CD4-positive, alpha-beta T cell (primary cell): ENCODE data around the gene NIT1. TPM values are rescaled to one million over a fixed set of nuclear protein-coding genes. Genes with fewer than 3 reads are reported as not detected.

Source experiments
- ATAC-seq: fragments of 200-7000 bp; cut with Tn5 transposase; one replicate; pipeline ENCODE4 v1.10.0; 2022; ENCODE audit warnings: mild to moderate bottlenecking; ENCODE audit not compliant: poor library complexity
- CTCF ChIA-PET: fragments of 350-600 bp; sonication (Branson Sonifier 250); formaldehyde crosslinking; loops from one replicate; lab custom pipeline; 2021; ENCODE audit warnings: antibody characterized with exemption, inconsistent platforms; lab: Charles Lee
- POLR2A ChIA-PET: fragments of 350-600 bp; sonication (Branson Sonifier 250); formaldehyde crosslinking; loops from one replicate; lab custom pipeline; 2021; ENCODE audit warnings: antibody characterized with exemption, inconsistent platforms; lab: Charles Lee
- DNase-seq, 14 experiments: peaks; one replicate each; pipeline ENCODE4 v3.0.0-alpha.2; 2013 to 2020; ENCODE audit warnings: mixed read lengths in 2 of 14
- H3K27ac ChIP-seq, 2 donors: one replicate each; pipeline versions ENCODE4 v1.5.1 to v1.7.0; 2013; ENCODE audit warnings: low read length in 2 of 2, low read depth in 1 of 2, mild to moderate bottlenecking in 1 of 2
- H3K27me3 ChIP-seq, 2 experiments: 1 replicate in 1 of 2; 2 replicates in 1 of 2; pipeline versions ENCODE4 v1.6.1 to v1.7.0; 2013; ENCODE audit warnings: low read length in 2 of 2, control low read depth in 1 of 2, mild to moderate bottlenecking in 1 of 2, moderate library complexity in 1 of 2; ENCODE audit not compliant: insufficient read depth in 2 of 2, control insufficient read depth in 1 of 2
- H3K36me3 ChIP-seq: one replicate; pipeline ENCODE4 v1.6.1; 2013; ENCODE audit warnings: low read length, control low read depth; ENCODE audit not compliant: insufficient read depth
- H3K4me1 ChIP-seq: one replicate; pipeline ENCODE4 v1.6.1; 2013; ENCODE audit warnings: low read length, control low read depth; ENCODE audit not compliant: insufficient read depth
- H3K4me3 ChIP-seq: one replicate; pipeline ENCODE4 v1.5.1; 2013; ENCODE audit warnings: mild to moderate bottlenecking, low read length, moderate library complexity
- H3K9me3 ChIP-seq, 2 experiments: 1 replicate in 1 of 2; 2 replicates in 1 of 2; pipeline versions ENCODE4 v1.6.1 to v1.7.0; 2013; ENCODE audit warnings: low read length in 2 of 2, mild to moderate bottlenecking in 2 of 2, control low read depth in 1 of 2, moderate library complexity in 1 of 2; ENCODE audit not compliant: control insufficient read depth in 1 of 2, insufficient read depth in 1 of 2
- H3K27ac Mint-ChIP-seq: one replicate; pipeline ENCODE4 v1.8.0; 2020; ENCODE audit warnings: mixed read lengths
- H3K27me3 Mint-ChIP-seq: one replicate; pipeline ENCODE4 v1.8.0; 2021; ENCODE audit warnings: mixed read lengths
- H3K36me3 Mint-ChIP-seq: one replicate; pipeline ENCODE4 v1.8.0; 2021; ENCODE audit warnings: low read depth, mixed read lengths
- H3K4me1 Mint-ChIP-seq: one replicate; pipeline ENCODE4 v1.8.0; 2021; ENCODE audit warnings: low read depth, mixed read lengths
- H3K4me3 Mint-ChIP-seq: one replicate; pipeline ENCODE4 v1.8.0; 2020; ENCODE audit warnings: mild to moderate bottlenecking, mixed read lengths
- H3K9me3 Mint-ChIP-seq: one replicate; pipeline ENCODE4 v1.8.0; 2020; ENCODE audit warnings: mixed read lengths
- CTCF ChIP-seq: fragments of 200-600 bp; IDR thresholded peaks from one replicate; pipeline ENCODE4 v1.8.0; 2022; ENCODE audit warnings: antibody characterized with exemption, mild to moderate bottlenecking
- intact Hi-C, 2 experiments: fragments of 100-400 bp; cut with DNase I in 1 of 2; cut with micrococcal nuclease in 1 of 2; formaldehyde crosslinking; loops; one replicate each; pipeline versions ENCODE4 v1.15.1 to v1.9.0; 2023 to 2025; cut with DNase I, micrococcal nuclease
- total RNA-seq, 174 experiments: library from RNA in 2 of 174; stranded (reverse) in 2 of 174; gene quantifications; one replicate each; pipeline ENCODE4 v1.2.3 and lab custom pipeline; 2021 to 2026

Gene NIT1
- total RNA-seq, 2 experiments from 2014 or later: 15.9 to 18.0 TPM

DNA sequence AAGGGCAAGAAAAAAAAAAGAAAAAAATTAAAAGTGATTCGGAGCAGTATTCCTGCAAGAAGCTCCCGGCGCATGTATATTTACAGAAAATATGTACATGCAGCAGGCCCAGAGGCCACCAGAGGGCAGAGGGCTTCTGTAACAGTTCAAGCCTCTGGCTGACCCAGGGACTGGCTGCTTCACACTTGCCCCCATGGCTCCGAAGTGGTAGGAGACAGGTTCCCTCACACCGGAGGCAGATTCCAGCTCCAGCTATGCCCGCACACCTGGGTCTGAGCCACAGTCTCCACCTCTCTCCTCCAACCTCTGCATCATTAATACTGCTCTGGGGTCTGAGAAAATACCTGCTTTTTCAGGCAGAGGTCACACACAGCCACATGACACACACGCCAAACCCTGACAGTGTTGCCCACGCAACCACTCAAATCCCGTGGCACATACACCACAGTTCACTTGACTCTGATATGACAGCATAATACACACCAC, 46.0 kb upstream of the NIT1 start:
- ChIA-PET POLR2A (interaction anchor here (1.1 to 8.2 kb wide), 5 partner anchors 11 to 61 kb away, joined by 3 to 295 read pairs (median 20); partner anchors contain the start of genes F11R, KLHDC9 and USF1), CTCF (interaction anchor here (0.6 to 3.3 kb wide), 16 partner anchors 17 to 295 kb away, joined by 3 to 36 read pairs (median 4); partner anchors contain the start of genes CFAP126, F11R, KLHDC9 and NIT1)
- intact Hi-C loops: loop anchor here (1.0 to 2.0 kb wide), 2 partner anchors 19 to 25 kb away; no protein-coding TSS in a partner anchor
- peak; percentile 59 for TF ChIP-seq CTCF
- Mint-ChIP-seq H3K27ac (peak overlapping the region; percentile 90), H3K4me3 (no peak overlapping the region), H3K9me3 (no peaks in the 10 kb centered on the region), H3K4me1 (peaks cover 51% of the 10 kb centered on the region), H3K36me3 (peaks cover 28% of the 10 kb centered on the region), H3K27me3 (no peaks in the 10 kb centered on the region)
- H3K4me3 ChIP-seq: no peak overlapping the region
- H3K27ac ChIP-seq: no peak overlapping the region
- peaks cover 2% of the 10 kb centered on the region for H3K36me3 ChIP-seq
- peaks cover 45% of the 10 kb centered on the region for H3K4me1 ChIP-seq
- H3K27me3 ChIP-seq: no peaks in the 10 kb centered on the region
- ATAC-seq: no peak
- H3K9me3 ChIP-seq: no peaks in the 10 kb centered on the region
- peak in 13 of 14 experiments; percentile 29 to 78 (median 42) for DNase-seq

DNA sequence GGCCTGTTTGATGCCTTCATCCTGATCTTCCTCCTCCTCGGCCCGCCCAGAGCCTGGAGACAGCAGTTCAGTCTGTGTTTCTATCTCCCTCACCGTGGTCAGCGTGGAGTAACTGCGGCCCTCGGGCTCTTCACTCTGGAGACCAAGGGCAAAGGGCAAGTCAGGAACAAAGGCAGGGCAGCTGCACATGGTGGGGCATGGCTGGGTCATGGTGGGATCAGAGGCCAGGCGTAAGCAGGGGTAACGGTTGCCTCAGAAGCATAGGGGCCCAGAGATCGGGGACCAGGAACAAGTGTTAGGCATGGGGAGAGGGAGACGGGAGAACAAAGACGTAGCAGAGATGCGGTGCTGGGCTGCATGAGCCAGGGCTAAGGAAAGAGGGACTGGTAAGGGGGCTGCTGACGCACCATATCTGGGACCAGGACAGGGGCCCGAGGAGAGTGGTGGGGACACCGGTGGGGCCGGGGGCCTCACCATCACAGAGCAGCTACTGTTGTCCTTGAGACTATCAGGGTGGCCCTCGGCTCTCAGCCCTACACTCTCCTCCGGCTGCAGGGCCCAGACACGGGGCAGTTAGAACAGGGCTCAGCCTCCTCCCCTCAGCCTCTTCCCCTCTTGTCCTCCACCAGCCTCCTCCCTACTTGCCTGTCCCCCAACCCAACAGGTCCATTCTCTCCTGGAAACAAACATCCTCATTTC, 45.0 kb upstream of the NIT1 start:
- no peak for DNase-seq
- Mint-ChIP-seq H3K27me3 (no peaks in the 10 kb centered on the region), H3K4me1 (peaks cover 41% of the 10 kb centered on the region), H3K9me3 (no peaks in the 10 kb centered on the region), H3K36me3 (peaks cover 20% of the 10 kb centered on the region), H3K4me3 (no peak overlapping the region), H3K27ac (peak overlapping the region; percentile 30)
- Histone ChIP-seq H3K4me1 (peaks cover 35% of the 10 kb centered on the region), H3K27me3 (no peaks in the 10 kb centered on the region), H3K4me3 (no peak overlapping the region), H3K36me3 (no peaks in the 10 kb centered on the region), H3K9me3 (no peaks in the 10 kb centered on the region), H3K27ac (no peak overlapping the region)
- intact Hi-C loops: loop anchor here (1.0 to 2.0 kb wide), 2 partner anchors 18 to 24 kb away; no protein-coding TSS in a partner anchor
- POLR2A ChIA-PET: interaction anchor here (8.2 kb wide), 1 partner anchor 25 kb away, joined by 295 read pairs; the partner anchor contains the start of gene USF1
- no peak for ATAC-seq
- no peak for TF ChIP-seq CTCF
- CTCF ChIA-PET: no interaction called here

DNA sequence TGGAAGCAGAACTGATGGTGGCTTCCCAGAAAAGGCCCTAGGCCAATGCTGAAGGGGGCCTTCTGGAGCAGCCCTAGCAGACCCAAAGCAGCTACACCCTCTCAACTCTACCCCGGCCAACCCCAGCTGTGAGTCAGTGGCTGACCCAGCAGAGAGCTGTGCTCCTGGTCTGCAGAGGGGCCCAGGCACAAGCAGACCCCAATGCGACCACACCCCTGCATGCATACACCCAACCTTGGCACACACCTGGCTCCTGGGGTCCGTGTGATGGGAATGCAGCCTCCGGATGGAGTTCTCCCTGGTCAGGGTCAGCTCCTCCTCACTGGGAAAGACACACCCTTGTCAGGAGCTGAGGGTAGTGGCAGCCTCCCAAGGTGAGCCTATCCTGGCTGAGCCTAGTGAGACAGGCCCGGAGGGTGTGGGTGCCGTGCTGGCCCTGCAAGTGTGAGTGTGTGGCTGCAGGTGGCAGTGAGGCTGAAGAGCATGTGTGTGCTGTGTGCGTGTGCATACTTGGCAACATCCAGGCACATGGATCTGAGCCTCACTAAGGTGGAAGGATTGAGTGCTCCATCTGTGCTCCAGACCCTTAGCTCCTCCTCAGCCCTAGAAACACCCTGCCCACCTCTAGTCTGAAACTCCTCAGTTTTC, 44.3 kb upstream of the NIT1 start:
- CTCF ChIA-PET: interaction anchor here (0.6 kb wide), 1 partner anchor 39 kb away, joined by 3 read pairs; no protein-coding TSS in a partner anchor
- H3K36me3 ChIP-seq: no peaks in the 10 kb centered on the region
- no peak overlapping the region for H3K4me3 ChIP-seq
- DNase-seq (no peak), ATAC-seq (no peak)
- no peak overlapping the region for H3K4me3 Mint-ChIP-seq
- intact Hi-C loops: loop anchor here in 1 of 2 experiments (2.0 kb wide), 1 partner anchor 17 kb away; no protein-coding TSS in a partner anchor
- no peaks in the 10 kb centered on the region for H3K27me3 Mint-ChIP-seq
- H3K4me1 Mint-ChIP-seq: peaks cover 35% of the 10 kb centered on the region
- no peak for TF ChIP-seq CTCF
- POLR2A ChIA-PET: no interaction called here
- H3K27ac Mint-ChIP-seq: peak overlapping the region; percentile 30
- H3K36me3 Mint-ChIP-seq: peaks cover 14% of the 10 kb centered on the region
- H3K27ac ChIP-seq: no peak overlapping the region
- H3K27me3 ChIP-seq: no peaks in the 10 kb centered on the region
- H3K4me1 ChIP-seq: peaks cover 32% of the 10 kb centered on the region
- H3K9me3 ChIP-seq: no peaks in the 10 kb centered on the region
- no peaks in the 10 kb centered on the region for H3K9me3 Mint-ChIP-seq
